GM08714 (cell line): ENCODE results near the gene WFDC5.

Experiments
- H3K4me3 ChIP-seq: fragments of 200-500 bp; sonication (Bioruptor generic); 2 replicates; pipeline ENCODE4 v1.5.1; 2014; ENCODE audit warnings: mild to moderate bottlenecking, low read length, inconsistent platforms
- ZNF274 ChIP-seq: IDR thresholded peaks from 2 replicates; pipeline ENCODE4 v1.6.1; 2012; ENCODE audit warnings: mild to moderate bottlenecking, low read depth, low read length

The WFDC5 gene

GRCh38 chr20:45128099-45128498 is 13.1 kb upstream of the WFDC5 start:
- no peak for TF ChIP-seq ZNF274
- no peak overlapping the region for H3K4me3 ChIP-seq

DNA sequence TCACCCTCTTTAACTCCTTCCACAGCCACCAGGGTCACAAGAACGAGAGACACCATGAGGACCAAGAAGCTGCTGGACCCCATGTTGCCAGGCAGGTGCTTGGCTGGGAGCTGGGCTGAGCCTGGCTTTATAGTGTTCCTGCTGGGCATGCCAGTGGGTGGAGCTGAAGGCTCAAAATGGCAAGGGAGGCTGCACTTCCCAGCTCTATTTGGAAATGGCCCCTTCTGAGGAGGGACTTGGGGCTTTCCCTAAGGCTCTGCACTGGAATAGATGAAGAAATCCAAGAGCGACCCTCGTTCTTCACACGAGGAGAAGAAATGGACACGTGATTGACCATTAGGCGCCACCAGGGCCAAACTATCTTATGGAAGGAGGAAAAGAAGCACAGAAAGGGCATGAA is 9.4 kb upstream of the WFDC5 start, which contains the start of gene WFDC12:
TSS of gene WFDC12 (minus strand) at position 101 of the 400 bp plus-strand sequence. CDS start at position 83, 18 bp downstream.
- H3K4me3 ChIP-seq: no peak within 1 kb of the TSS
- no peak for TF ChIP-seq ZNF274

GRCh38 chr20:45121388-45121787 is 6.4 kb upstream of the WFDC5 start:
- H3K4me3 ChIP-seq: no peak overlapping the region
- TF ChIP-seq ZNF274: no peak

GRCh38 chr20:45119556-45120266 is 4.7 kb upstream of the WFDC5 start:
- H3K4me3 ChIP-seq: no peak overlapping the region
- no peak for TF ChIP-seq ZNF274

DNA sequence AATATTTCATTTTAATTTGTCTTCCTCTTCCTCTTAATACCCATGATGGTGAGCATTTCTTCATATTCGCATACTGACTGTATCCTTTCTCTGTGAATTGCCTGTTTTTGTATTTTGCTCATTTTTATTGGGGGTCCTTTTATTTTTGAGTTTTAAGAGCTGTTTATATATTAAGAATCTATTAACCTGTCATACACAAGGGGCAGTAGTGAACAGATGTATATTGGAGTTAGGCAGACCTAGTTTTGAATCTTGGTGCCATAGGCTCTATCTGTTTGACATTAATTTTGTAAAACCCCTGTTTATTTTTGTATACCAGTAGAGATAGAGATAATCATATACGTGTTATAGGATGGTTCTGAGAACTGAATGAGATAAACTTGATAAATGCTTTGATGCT is 3.1 kb upstream of the WFDC5 start:
- no peak overlapping the region for H3K4me3 ChIP-seq
- no peak for TF ChIP-seq ZNF274

DNA sequence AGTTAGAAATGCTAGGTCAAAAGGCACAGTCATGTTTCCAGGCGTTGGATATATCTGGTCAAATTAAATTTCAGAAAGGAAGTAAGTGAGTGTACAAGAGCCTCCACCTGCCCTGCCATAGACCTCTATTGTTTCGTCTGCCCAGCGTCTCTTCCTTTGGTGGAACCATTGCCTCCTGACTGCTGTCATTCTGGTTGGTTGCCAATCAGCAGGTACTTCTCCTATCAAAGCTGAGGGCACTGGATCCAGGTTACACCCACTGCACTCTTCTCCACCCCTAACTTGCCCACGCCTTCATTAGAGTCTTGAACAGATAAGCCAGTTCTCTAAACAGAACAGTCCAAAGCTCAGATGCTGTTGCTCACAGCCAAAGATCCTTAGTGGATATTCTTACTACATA is 2.6 kb upstream of the WFDC5 start:
- no peak for TF ChIP-seq ZNF274
- H3K4me3 ChIP-seq: no peak overlapping the region

- H3K4me3 ChIP-seq: no peak overlapping the region
- no peak for TF ChIP-seq ZNF274
These were observed 855 bp upstream of the WFDC5 start for GRCh38 chr20:45115829-45116228.

- no peak for TF ChIP-seq ZNF274
- H3K4me3 ChIP-seq: no peak overlapping the region
These were observed 406 bp upstream of the WFDC5 start for GRCh38 chr20:45115386-45115774.

DNA sequence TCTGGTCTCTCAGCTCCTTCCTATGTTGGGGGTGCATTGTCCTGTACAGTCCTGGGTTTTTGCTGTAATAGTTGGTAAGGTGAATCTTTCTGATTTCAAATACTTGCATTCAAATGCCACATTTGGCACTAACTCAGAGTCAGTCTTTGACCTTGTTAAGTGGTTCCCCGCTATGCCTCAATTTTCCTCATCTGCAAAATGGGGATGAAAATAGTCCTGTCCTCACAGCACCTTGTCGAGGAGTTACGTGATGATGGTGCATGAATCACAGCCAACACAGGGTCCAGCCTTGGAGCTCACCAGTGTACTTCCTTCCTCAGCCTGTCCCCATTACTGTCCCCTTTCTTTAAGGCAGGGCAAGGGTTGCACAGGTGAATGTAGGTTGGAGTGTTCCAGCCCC is 1.1 kb downstream of the WFDC5 start:
- TF ChIP-seq ZNF274: no peak

GRCh38 chr20:45112754-45113153 is 2.2 kb downstream of the WFDC5 start:
- H3K4me3 ChIP-seq: no peak overlapping the region
- no peak for TF ChIP-seq ZNF274

More for the DNA sequence above, 1.1 kb downstream of the WFDC5 start:
- H3K4me3 ChIP-seq: no peak overlapping the region

GRCh38 chr20:45111799-45112471 is 3.0 kb downstream of the WFDC5 start:
- no peak for TF ChIP-seq ZNF274

GRCh38 chr20:45111285-45111684 is 3.7 kb downstream of the WFDC5 start:
- no peak for TF ChIP-seq ZNF274
- H3K4me3 ChIP-seq: no peak overlapping the region

More at GRCh38 chr20:45111799-45112471, 3.0 kb downstream of the WFDC5 start:
- H3K4me3 ChIP-seq: no peak overlapping the region

DNA sequence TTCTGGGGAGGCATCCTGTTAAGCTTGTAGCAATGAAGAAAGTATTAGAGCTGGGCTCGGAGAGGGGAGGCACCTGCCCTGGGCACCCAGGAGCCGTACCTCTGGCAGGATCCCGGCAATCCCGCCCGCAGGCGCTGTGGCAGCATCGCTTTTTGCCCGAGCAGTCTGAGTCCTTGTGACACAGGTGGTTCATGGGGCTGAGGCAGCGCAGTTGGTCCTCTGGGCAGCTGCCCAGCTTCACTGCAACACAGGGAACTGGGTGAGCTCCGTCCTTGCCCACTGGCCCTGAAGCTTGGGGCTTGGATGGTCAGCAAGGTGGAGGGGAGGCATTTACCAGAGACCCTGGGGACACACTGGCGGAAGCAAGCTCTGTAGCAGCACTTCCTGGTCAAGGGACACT is 4.7 kb downstream of the WFDC5 start:
- no peak overlapping the region for H3K4me3 ChIP-seq
- no peak for TF ChIP-seq ZNF274

DNA sequence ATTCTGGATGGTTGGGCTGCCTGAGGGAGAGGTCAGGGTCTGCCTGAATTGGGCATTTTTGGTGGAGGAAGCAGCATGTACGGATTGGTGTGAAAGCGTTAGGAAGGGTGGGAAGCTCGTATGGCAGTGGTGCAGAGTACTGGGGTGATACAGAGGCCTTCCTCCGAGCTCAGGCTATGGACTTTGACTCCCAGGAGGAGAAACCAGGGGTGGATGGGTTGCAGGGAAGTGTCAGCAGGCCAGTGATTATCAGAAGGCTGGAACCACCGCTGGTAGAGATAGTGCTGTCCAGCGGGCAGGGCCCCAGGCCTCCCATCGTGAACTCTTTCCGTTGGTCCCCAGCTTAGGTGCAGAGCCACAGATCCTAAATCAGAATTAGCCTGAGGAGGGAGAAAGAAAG is 5.3 kb downstream of the WFDC5 start:
- no peak overlapping the region for H3K4me3 ChIP-seq
- TF ChIP-seq ZNF274: no peak

DNA sequence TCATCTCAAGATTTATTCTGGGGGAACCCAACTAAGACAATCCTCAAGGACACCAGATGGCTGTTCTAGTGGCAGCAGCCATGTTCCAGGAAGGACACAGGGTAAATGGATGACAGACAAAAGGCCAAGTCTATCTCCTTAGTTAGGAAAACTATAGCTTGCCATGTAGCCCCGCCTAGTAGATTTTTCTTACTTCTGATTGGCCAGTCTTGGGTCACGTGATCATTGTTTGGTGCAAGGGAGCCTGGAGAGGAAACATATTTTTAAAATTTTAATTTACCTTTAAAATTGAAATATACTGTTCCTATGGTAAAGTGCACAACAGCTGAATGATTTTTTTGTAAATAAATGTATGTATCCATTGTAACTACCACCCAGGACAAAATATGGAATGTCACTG is 9.7 kb downstream of the WFDC5 start:
- no peak overlapping the region for H3K4me3 ChIP-seq
- no peak for TF ChIP-seq ZNF274
